Ammon's horn (tissue), 1 donor: Measurements from ENCODE around the gene CCDC141.

Source experiments
- DNase-seq: peaks from one replicate; pipeline ENCODE4 v3.0.0-alpha.2; 2016; ENCODE audit warnings: low spot score

The CCDC141 gene

DNA sequence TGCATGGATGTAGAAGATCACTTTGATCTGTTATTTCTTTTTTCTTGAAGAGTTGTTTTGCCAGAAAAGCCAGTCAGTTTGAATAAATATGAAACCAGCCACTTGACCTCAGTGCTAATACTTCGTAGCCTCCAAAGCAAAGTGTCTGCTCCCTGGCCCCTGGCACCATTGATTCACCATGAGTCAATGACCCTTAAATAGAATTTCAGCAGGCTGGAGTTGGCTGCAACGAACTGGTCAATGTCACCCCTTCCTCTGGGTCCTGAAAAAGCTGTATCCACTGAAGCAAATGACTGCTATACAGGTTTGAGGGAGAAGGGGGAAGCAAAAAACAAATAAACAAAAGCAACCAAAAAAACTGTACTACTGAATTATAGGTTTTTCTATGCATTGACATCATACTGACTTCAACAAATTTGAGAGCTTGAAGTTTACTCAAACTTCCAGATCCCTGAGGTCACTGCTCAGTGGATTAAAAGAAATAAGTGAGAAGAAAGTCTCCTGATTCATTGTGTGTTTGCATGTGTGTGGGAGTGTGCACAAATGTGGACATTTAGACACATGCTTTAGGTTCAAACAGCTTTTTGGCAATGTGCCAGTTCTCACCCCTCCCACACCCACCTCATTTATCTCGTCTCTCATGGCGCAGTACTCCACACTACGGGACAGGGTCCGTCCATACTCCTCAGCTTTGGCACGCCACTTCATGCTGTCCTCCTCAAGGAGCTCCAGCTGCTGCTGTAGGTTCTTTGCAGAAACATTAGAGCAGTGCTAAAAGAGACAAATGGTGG, 184.6 kb downstream of the CCDC141 start:
- DNase-seq, result no peak

DNA sequence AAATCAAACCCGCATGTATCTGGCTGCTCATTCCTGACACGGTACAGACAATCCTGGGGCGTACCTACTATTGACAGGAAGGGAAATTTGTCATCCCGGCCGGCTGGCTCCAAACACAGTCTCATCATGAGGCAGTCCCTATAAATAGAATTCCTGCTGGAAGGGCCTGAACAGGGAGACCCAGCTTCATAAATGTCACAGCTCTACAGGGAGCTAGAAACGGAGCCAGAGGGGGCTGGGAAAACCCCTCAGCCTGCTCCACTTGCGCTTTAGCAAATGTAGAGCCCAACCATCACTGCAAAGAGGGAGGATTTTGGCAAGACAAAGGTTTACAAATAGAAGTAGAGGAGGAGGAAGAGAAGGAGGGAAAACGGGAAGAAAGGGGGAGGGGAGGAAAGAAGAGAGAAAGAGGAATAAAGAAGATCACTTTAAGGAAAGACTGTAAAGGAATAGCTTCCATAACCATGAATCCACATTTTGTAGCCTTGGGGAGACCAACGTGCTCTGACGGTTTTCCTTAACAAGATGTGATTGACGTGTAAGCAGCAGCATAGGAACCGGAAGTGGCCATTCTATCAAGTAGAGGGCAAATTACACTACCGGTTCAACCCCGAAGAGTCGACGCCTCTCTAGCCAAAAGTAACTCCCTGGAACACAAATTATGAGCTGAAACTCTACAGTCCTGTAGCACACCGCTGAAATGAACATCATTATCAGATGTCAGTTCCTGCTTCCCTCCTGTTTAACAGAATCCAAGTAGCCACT, 185.9 kb downstream of the CCDC141 start:
- no peak for DNase-seq

DNA sequence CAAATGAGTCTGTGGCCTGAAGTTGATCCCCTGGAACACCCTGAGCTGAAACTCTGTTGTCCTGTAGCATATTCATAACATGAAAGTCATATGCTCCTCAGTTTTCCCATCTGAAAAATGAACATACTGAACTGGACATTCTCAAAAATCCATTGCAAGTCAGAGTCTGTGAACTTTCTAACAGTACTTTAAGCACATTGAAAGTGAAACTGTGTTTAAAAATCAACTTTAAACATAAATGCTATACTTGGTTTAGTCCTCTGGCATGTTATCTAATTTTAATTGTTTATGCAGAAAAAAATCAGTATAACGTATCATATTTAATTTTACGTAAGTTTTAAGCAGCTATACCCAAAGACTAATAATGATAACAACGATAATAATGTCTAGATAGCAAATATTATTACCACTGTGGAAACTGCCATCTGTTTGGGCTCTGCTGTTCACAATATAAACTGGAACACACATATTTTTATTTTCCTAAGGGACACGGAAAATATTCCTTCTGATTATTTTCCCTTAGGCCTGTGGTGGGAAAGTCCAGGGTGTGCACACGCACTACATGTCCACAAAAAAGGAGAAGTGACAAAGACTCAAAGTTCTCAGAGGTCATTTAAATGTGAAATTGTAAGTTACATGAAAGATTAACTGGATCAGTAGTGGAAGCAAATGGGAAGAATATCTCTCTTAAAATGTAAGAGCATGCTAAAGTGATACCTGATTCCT, 186.6 kb downstream of the CCDC141 start:
- no peak for DNase-seq

DNA sequence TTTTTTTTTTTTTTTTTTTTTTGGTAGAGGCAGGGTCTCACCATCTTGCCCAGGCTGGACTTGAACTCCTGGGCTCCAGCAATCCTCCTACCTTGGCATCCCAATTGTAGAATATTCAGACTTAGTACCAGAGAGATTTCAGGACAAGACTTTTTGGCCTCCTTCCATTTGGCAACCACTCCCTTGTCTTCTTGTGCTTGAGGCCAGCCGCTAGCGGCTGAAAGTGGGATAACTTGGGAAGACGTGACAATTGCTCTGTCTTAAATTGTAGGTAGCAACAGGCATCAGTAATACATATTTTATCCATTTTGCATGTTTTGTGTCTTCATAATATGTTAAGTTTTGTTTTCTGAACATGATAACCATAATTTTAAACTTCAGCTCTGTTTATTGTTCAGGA, 189.4 kb downstream of the CCDC141 start:
- DNase-seq, result peak; percentile 31

DNA sequence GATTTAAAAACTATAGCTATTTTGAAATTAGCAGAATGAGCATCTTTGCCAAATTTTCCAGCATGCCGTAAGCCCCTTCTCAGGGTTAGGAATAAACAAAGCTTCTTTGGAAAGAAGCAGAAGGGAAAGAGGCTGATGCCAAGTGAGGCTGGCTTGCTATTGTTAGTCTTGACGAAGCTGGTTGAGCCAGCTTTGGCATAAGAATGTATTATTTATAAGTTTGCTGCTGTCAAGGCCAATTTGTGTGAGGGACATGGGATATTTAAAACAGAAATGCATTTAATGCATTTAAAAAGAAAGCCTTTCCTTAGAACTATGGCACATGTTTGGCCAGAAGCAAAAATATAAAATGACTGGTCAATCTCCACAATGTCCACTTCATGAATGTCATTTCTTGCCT, 190.2 kb downstream of the CCDC141 start:
- DNase-seq, result peak; percentile 65

DNA sequence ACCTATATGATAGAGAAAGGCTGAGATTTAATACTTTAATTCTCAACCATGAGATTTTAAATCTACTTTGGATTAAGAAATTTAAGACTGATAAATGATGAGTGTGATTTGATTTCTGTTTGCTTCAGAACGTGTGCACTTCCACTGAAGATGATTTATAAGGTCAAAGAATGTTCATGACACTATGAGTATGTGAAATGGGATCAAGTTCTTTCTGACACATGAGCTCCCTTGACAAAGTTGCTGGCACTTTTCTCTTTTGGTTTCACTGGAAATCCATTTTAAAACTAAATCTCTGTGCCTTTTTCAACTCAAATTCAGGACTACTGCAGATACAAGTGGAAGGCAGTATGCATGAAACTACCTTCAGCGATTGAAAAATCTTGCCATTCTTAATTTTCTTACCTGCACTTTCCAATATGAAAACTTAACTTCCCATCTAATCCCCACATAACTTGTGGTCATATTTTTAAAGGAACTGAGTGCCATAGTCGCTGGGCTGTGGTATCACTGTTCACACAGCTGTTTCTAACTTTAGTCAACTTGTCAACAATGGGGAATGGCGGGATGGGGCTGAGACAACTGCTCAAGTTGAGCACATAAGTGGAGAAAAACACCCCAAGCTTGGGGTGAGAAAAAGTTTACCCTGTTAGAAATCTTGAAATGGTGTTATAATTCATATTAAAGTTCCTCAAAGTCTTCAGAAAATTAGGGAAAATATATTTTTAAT, 190.9 kb downstream of the CCDC141 start:
- no peak for DNase-seq

DNA sequence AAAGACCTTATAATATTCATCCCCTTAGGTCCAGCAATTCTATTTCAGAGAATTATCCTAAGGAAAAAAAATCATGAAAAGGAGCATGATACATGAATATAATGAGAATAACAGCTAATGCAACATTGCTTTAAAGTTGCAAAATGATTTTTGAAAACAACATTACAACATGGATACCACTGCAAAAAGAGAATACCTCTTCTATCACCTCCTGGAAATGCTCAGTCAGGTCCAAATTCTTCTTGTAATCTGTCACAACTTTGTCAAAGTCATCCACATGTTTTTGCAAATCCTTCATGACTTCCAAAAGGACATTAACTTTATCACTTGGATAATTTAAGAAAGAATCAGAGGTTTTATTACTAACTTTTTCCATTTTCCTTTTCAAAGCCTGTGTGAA, 194.8 kb downstream of the CCDC141 start:
- no peak for DNase-seq

DNA sequence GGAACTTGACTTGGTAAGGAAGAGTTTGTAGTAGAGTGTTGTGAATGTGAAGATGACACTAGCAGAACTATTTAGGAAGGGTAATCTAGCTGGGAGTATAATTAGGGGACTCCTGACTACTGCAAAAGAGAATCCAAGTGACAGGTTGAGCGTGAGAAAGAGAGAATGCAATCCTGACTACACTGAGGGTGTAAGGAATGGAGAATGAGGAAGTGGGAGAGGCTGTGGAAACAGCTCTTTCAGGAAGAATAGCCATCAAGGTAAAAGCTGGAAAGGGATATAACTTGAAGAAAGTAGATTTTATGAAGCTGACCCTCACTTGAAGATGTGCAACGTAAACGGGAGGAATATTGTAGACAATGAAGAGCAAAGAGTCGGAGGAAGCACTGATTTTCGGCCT, 201.6 kb downstream of the CCDC141 start:
- no peak for DNase-seq

DNA sequence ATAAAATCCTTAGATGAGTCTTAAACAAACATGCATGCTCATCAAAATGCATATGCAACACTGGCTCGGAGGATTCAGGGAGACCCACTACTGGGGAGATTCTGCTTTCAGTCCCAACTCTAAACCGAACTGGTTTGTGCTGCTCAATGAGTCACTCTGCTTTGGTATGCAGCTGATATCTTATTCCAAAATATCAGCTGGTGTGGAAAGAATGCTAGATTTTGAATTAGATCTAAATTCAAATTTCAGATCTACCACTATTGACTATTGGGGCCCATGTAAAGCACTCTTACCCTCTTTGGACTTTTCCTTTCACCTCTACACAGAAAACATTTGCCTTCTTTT, 203.5 kb downstream of the CCDC141 start:
- DNase-seq, result no peak

DNA sequence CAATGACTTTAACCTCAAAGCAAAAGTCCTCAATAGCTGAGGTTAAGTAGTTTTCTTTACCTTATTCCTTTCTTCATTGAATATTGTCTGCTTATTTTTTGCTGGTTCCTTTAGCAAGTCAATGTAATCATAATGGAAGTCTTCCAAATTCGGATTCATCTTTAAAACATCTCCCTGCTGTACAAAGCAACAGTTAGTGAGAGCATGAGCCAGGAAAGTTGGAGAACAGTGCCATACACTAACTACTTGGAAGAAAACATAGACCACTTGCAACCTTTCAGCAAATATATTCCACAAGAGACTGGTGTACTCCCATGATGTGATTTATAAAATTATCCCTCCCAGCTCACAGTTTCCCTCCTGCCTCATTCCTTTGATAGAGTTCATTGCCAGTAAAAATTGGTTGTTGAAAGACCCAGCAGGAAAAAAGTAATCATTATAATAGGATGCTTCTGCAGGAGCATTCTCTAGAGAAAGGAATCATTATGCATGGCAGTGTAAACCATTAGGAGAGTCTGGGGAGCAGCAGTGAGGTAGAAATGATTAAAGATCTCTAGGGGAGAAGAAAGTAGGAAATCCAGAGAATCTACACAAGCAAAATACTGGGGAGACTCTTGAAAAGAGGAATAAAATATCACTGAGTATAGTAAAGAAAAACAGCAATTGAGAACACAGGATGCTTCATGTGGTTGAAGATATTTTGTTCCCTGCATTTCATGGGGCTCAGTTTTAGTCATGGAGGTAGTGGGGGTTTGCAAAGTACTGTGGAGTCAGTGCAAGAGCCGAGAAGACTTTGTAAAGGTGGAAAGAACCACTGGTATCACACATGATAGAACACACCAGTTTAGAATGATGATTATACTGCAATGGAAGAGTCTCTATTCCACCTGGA, 204.1 kb downstream of the CCDC141 start:
- DNase-seq, result no peak

DNA sequence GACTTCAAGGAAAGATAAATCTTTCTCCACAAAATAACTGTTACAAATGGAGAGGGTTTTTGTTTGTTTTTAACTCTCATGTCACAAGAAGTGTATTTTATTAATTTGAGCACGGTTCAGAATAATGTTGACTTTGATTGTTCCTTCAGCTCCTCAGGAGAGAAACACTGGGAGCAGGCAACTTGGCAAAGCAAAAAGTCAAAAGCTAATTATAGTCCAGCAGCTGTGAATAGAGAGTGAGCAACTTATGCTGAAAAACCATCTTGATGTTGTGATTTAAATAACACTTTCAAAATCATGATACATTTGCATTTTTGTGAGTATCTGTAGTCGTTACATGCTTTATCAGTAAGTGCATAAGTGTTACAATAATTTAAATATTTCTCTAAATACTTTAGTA, 205.2 kb downstream of the CCDC141 start:
- DNase-seq, result no peak

DNA sequence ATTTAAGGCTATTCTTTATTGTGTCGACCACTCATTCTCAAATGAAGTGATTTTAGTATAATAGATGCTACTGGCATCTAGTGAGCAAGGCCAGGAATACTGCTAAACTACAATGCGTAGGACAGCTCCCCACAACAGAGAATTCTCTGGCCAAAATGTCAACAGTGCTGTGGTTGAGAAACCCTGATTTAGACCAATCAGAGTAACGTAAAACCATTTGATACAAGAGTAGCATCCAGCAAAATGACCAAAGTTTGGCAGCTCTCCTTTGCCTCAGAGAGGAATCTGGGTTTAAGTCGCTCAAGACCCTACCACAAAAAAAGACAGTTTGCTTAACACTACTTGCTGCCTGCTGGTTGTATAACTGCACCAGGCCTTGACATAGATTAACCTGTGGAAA, 205.7 kb downstream of the CCDC141 start:
- no peak for DNase-seq

DNA sequence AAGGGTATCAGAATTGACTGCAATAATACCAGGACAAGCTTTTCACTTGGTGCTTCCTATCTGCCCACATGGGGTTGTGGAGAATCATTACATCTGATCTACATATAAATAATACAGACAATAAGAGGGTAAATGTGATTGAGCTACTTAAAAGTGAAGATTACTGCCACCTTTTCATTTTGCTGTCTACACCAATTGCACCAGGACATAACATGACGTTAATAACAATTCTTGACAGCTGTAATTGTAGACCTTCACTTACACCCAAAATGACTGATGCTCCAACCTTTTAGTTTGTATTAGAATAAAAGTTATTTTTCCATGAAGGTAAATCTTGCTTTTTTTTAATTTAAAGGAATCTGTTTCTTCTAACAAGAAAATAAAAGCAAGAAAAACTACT, 206.2 kb downstream of the CCDC141 start:
- no peak for DNase-seq

DNA sequence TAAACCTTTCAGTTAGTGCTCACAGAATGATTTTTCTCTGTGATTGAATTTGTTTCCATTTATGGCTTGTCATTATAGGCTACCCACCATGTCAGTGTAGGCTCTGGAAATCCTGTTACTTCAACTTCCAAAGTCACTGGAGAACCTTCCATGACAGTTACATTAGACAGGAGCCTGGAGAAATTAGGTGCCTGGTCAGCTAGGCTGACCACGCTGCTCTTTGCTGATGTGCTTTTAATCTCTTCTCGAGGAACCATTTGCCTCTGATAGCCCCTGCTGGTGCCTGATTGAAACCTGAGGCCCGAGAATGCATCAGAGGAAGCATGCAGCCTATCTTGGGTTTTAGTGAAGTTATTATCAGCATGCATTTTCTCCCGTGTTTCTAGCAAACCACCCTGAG, 213.1 kb downstream of the CCDC141 start:
- DNase-seq, result no peak

DNA sequence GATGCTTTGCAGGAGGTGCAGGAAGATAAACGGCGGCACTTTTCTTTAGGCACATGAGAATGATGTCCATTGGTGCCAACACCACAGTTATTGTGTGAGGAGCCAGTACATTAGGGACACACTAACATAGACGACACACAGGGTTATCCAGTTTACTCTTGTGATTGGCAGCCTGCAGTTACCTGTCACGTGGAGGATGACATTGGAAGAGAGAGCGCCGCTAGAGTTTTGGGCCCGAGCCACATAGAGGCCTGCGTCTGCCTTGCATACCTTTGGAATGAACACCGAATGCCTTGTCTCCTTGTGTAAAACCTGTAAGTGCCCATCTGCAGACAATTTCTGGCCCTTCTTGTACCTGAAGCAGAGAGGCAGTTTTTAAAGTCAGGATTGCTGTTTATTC, 215.9 kb downstream of the CCDC141 start:
- DNase-seq, result no peak

DNA sequence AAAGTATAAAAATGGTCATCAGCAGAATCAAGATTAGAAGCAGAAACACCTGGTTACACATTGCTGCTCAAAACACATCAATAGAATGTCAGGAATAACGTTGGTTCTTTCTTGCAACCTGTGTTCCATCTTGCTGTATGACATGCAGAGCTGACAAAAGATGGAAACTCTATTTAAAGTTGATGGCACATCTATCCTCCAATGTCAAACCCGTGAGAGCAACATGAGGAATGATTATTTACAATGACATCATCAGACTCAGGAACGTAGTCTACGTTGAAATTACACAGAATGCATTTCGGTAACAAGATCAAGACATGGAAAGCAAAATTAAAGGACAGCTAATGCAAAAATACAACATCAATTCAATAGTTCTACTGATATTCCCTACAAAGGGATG, 216.6 kb downstream of the CCDC141 start:
- no peak for DNase-seq

DNA sequence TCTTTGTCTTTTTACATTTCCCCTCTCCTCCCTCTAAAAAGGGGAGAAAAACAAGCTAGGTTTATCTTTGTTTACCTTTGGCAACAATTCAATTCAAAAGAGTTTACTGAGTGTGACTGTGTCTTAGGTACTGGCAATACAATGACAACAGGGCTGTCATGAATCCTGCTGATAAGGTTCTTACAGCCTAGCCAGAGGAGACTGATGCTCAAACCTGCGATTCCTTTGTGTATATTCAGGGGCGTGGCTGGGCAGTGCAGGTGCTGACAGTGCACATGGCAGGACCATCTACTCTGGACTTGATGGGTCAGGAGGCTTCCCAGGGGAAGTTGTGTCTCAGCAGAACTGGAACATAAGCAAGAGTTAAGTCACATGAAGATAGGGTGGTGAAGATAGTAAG, 219.5 kb downstream of the CCDC141 start:
- DNase-seq, result no peak

DNA sequence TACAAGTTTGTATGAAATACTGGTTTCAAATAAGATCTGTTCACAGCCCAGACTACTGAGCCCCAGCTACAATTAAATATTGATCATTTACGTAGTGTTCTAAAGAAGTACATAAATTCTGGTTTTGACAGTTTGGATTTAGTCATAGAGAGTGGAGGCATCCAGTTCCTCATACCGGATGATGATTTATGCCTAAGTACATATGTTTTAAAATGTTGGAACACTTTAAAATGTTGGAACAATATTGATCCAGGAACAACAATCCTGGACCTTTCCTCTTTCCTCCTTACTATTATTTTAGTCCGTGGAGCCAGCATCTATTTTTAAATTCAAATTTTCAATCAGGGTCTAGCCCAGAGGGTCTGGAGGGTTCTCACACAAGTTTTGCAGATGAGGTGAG, 220.0 kb downstream of the CCDC141 start:
- DNase-seq, result no peak

DNA sequence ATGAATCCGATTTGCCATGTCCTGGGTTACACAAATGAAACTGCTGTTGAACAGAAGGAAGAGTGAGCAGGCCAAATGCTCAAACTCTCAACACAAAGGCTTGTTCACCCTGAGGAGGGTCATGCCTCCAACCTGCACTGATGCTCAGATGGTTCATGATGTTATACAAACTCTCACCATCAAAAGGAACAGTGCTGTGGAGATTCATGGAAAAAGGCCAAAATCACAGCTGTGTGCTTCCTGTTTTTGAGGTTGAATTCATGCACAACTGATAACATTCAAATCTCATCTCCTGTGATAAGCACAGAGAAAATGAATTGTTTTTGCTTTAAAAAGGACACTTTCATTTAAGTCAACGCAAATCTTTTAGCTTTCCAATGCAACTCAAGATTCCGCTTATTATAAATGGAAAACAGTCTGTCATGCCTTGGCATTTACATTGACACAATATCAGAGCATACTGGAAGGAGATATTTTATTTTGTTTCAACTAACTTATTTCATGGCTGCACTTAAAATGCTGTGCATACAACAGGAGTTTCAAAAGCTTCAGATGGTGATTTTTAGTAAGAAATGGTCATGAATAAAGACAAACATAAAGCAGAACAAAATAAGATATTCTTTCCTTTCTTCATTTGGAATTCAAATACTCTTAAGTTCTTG, 220.5 kb downstream of the CCDC141 start:
- no peak for DNase-seq

DNA sequence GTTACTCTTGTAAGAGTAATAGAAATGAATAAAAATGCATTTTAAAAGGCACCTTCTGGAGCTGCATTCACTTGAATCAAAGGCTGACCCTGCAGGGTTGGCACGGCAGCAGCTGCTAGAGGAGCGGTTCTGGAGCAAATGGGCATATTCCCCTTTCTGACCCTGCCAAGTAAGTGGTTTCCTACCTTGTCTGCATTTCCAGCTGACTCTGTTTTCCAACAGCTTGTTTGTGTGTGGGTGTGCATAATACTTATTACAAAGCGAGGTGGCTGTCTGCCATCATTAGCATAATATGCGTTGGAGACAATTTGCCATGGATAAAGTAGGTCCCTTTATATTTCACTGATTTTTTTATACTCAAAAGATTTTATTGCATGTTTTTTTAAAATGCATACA, 221.5 kb downstream of the CCDC141 start:
- DNase-seq, result peak; percentile 15
